Uterus (tissue), 2 donors: Measurements from ENCODE around the gene SYNE1.

Source experiments
- CTCF ChIP-seq, 4 experiments: fragments of 200-600 bp in 2 of 4; fragments of 450-650 bp in 2 of 4; sonication (generic) in 2 of 4; IDR thresholded peaks; one replicate each; pipeline ENCODE4 v1.5.1; 2016 to 2019; ENCODE audit warnings: antibody characterized with exemption in 4 of 4, mild to moderate bottlenecking in 2 of 4, moderate library complexity in 1 of 4
- POLR2A ChIP-seq, 2 donors: fragments of 450-650 bp; IDR thresholded peaks; one replicate each; pipeline ENCODE4 v1.6.1; 2016; ENCODE audit warnings: antibody characterized with exemption in 2 of 2, mild to moderate bottlenecking in 1 of 2, moderate library complexity in 1 of 2

- TF ChIP-seq CTCF (IDR thresholded peaks at IDR 0.05) = no peak
- TF ChIP-seq POLR2A (IDR thresholded peaks at IDR 0.05) = no peak
Measured at GRCh38 chr6:152534541-152534940, 102.6 kb downstream of the SYNE1 start.
